SK-N-SH treated with all-trans-retinoic acid at 6 μM for 48 hours (cell line): ENCODE results near the gene PLA2G6.

ENCODE experiments used
- ATAC-seq: fragments of 200-7000 bp; cut with Tn5 transposase; 3 replicates; pipeline ENCODE4 v1.9.1; 2020; ENCODE audit warnings: mild to moderate bottlenecking, moderate library complexity
- ARNTL ChIP-seq: fragments of 450-650 bp; formaldehyde crosslinking; IDR thresholded peaks from 2 replicates; pipeline ENCODE4 v1.5.0; 2020; ENCODE audit warnings: low read depth, mild to moderate bottlenecking, moderate library complexity, borderline replicate concordance
- BACH2 ChIP-seq: fragments of 250-450 bp; sonication (Bioruptor Pico); IDR thresholded peaks from 2 replicates; pipeline ENCODE4 v1.9.0; 2021; ENCODE audit warnings: mild to moderate bottlenecking, borderline replicate concordance
- CREB5 ChIP-seq: fragments of 250-450 bp; sonication (Bioruptor Pico); IDR thresholded peaks from 2 replicates; pipeline ENCODE4 v1.5.1; 2020; ENCODE audit warnings: low read depth, mild to moderate bottlenecking, moderate library complexity
- CSDC2 ChIP-seq: fragments of 250-450 bp; sonication (Bioruptor Pico); IDR thresholded peaks from 2 replicates; pipeline ENCODE4 v1.5.0; 2020; ENCODE audit warnings: mild to moderate bottlenecking, moderate library complexity
- CSRNP3 ChIP-seq: fragments of 250-450 bp; sonication (Bioruptor Pico); IDR thresholded peaks from 2 replicates; pipeline ENCODE4 v1.5.1; 2021; ENCODE audit warnings: mild to moderate bottlenecking, moderate library complexity
- ESRRG ChIP-seq: fragments of 250-450 bp; sonication (Bioruptor Pico); IDR thresholded peaks from 2 replicates; pipeline ENCODE4 v1.6.1; 2021; ENCODE audit warnings: mild to moderate bottlenecking
- ISL1 ChIP-seq: fragments of 250-450 bp; sonication (Bioruptor Pico); IDR thresholded peaks from 2 replicates; pipeline ENCODE4 v2.1.2; 2022; ENCODE audit warnings: mild to moderate bottlenecking, moderate library complexity
- OSR1 ChIP-seq: fragments of 250-450 bp; sonication (Bioruptor Pico); IDR thresholded peaks from 2 replicates; pipeline ENCODE4 v1.8.0; 2022; ENCODE audit warnings: moderate library complexity, mild to moderate bottlenecking, inconsistent platforms
- PATZ1 ChIP-seq: fragments of 250-450 bp; sonication (Bioruptor Pico); IDR thresholded peaks from 2 replicates; pipeline ENCODE4 v1.8.0; 2020; ENCODE audit warnings: mild to moderate bottlenecking, moderate library complexity, borderline replicate concordance
- POU6F1 ChIP-seq: fragments of 250-450 bp; sonication (Bioruptor Pico); IDR thresholded peaks from 2 replicates; pipeline ENCODE4 v1.8.0; 2021; ENCODE audit warnings: low read depth, mild to moderate bottlenecking, moderate library complexity, borderline replicate concordance
- PPARA ChIP-seq: fragments of 250-450 bp; sonication (Bioruptor Pico); IDR thresholded peaks from 2 replicates; pipeline ENCODE4 v1.5.0; 2020; ENCODE audit warnings: mild to moderate bottlenecking, borderline replicate concordance
- TCF4 ChIP-seq: fragments of 250-450 bp; sonication (Bioruptor Pico); IDR thresholded peaks from 2 replicates; pipeline ENCODE4 v1.8.0; 2021; ENCODE audit warnings: mild to moderate bottlenecking, moderate library complexity, borderline replicate concordance
- TSHZ2 ChIP-seq: fragments of 250-450 bp; sonication (Bioruptor Pico); IDR thresholded peaks from 2 replicates; pipeline ENCODE4 v1.5.0; 2020; ENCODE audit warnings: mild to moderate bottlenecking, moderate library complexity
- ZC3H10 ChIP-seq: fragments of 250-450 bp; sonication (Bioruptor Pico); IDR thresholded peaks from 2 replicates; pipeline ENCODE4 v1.5.1; 2021; ENCODE audit warnings: mild to moderate bottlenecking, moderate library complexity
- ZFP3 ChIP-seq: fragments of 250-450 bp; sonication (Bioruptor Pico); IDR thresholded peaks from 2 replicates; pipeline ENCODE4 v1.5.0; 2020; ENCODE audit warnings: mild to moderate bottlenecking, moderate library complexity

PLA2G6 gene

GRCh38 chr22:38192475-38192863 is 10.8 kb upstream of the PLA2G6 start (continued):
- TF ChIP-seq POU6F1 (CRISPR knock-in tag) (no peak), PPARA (no peak), CREB5 (no peak)

- ATAC-seq, result no peak
- TF ChIP-seq PATZ1 (CRISPR knock-in tag) (no peak), OSR1 (CRISPR knock-in tag) (no peak), TSHZ2 (CRISPR knock-in tag) (no peak), ARNTL (CRISPR knock-in tag) (no peak), ZFP3 (no peak), ISL1 (no peak), CSRNP3 (CRISPR knock-in tag) (no peak)
Measured at GRCh38 chr22:38191731-38192474, 10.3 kb upstream of the PLA2G6 start.

- no peak for TF ChIP-seq POU6F1 (CRISPR knock-in tag)
- TF ChIP-seq CSDC2 (CRISPR knock-in tag), result no peak
- no peak for TF ChIP-seq PPARA
- no peak for TF ChIP-seq ARNTL (CRISPR knock-in tag)
- TF ChIP-seq OSR1 (CRISPR knock-in tag), result no peak
- TF ChIP-seq BACH2 (CRISPR knock-in tag), result no peak
- no peak for TF ChIP-seq ESRRG (CRISPR knock-in tag)
- no peak for TF ChIP-seq TCF4 (CRISPR knock-in tag)
- no peak for ATAC-seq
Measured at GRCh38 chr22:38191055-38191454, 9.4 kb upstream of the PLA2G6 start.

- no peak for ATAC-seq
- TF ChIP-seq BACH2 (CRISPR knock-in tag) (no peak), ZFP3 (no peak), ZC3H10 (no peak), PPARA (no peak)
- TF ChIP-seq, all 23 proteins: peak for 0
Measured at GRCh38 chr22:38190581-38190980, 9.0 kb upstream of the PLA2G6 start.
